Measurements from ENCODE around the gene ADIG.

Gene ADIG

DNA sequence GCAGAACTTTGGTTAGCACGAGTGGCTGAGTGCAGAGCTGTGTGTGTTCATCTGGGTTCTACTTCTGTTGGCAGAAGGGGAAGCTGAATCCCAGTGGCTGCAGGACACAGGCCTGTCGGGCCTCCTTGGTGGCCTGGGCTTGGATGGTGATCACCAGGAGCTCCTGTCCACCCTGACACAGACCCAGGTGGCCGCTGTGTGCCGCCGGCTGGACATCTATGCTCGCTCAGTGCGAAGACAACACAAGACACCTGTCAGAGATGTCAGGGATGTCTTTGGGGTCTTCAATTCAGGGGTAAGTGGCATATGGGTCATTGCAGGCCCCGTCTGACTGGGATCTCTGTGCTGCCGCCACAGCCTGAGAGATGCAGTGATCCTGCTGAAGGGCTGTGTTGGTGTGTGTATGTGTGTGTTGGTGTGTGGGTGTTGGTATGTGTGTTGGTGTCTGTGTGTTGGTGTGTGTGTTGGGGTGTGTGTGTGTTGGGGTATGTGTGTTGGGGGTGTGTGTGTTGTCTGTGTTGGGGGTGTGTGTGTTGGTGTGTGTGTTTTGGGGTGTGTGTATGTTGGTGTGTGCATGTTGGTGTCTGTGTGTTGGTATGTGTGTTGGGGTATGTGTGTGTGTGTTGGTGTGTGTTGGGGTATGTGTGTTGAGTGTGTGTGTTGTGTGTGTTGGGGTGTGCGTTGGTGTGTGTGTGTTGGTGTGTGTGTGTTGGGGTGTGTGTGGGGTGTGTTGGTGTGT lies 46.1 kb downstream of the ADIG start:
- H3K4me2 ChIP-seq (ENCODE audit: low read length), result no peak overlapping the region
- H3K9me3 ChIP-seq (replicated peaks; ENCODE audit: low read length), result no peaks in the 10 kb centered on the region
- H3K27me3 ChIP-seq (ENCODE audit: control insufficient read depth, insufficient read depth, low read length), result peaks cover 26% of the 10 kb centered on the region

GRCh38 chr20:38628580-38629470 lies 47.8 kb downstream of the ADIG start:
- Histone ChIP-seq H3K4me1 (ENCODE audit: control insufficient read depth, insufficient read depth, low read length) (no peaks in the 10 kb centered on the region), H3K4me2 (ENCODE audit: low read length) (no peak overlapping the region), H3K36me3 (ENCODE audit: insufficient read depth, low read length) (no peaks in the 10 kb centered on the region), H3K9me3 (replicated peaks; ENCODE audit: low read length) (no peaks in the 10 kb centered on the region), H3K9ac (ENCODE audit: low read depth, low read length) (no peak overlapping the region), H3K4me3 (ENCODE audit: low read length) (no peak overlapping the region), H3K27me3 (ENCODE audit: control insufficient read depth, insufficient read depth, low read length) (peaks cover 13% of the 10 kb centered on the region)

More for the DNA sequence above, 46.1 kb downstream of the ADIG start:
- no peak overlapping the region for H3K4me3 ChIP-seq (ENCODE audit: low read length)
- H3K4me1 ChIP-seq (ENCODE audit: control insufficient read depth, insufficient read depth, low read length), result no peaks in the 10 kb centered on the region
- H3K36me3 ChIP-seq (ENCODE audit: insufficient read depth, low read length), result no peaks in the 10 kb centered on the region
- no peak overlapping the region for H3K9ac ChIP-seq (ENCODE audit: low read depth, low read length)

GRCh38 chr20:38629979-38630378 lies 49.0 kb downstream of the ADIG start:
- H3K36me3 ChIP-seq (ENCODE audit: insufficient read depth, low read length), result no peaks in the 10 kb centered on the region
- no peaks in the 10 kb centered on the region for H3K4me1 ChIP-seq (ENCODE audit: control insufficient read depth, insufficient read depth, low read length)
- peaks cover 13% of the 10 kb centered on the region for H3K27me3 ChIP-seq (ENCODE audit: control insufficient read depth, insufficient read depth, low read length)
- H3K9me3 ChIP-seq (replicated peaks; ENCODE audit: low read length), result no peaks in the 10 kb centered on the region
- no peak overlapping the region for H3K9ac ChIP-seq (ENCODE audit: low read depth, low read length)
- no peak overlapping the region for H3K4me2 ChIP-seq (ENCODE audit: low read length)
- H3K4me3 ChIP-seq (ENCODE audit: low read length), result no peak overlapping the region

DNA sequence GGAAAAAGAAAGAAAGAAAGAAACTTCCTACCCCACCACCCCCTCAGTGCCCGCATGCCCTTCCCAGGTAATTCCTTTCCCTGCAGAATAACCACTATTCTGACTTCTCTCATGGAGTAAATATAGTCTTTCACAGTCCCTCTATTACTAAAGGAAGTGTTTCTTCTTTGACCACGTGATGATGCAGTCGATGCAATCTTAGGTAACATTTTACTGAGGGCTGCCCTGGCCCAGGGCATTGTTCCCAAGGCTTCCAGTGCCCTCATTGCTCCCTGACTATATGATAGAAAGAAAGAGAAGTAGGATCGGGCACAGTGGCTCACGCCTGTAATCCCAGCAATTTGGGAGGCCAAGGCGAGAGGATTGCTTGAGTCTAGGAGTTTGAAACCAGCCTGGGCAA lies 49.7 kb downstream of the ADIG start:
- H3K9me3 ChIP-seq (replicated peaks; ENCODE audit: low read length), result no peaks in the 10 kb centered on the region

DNA sequence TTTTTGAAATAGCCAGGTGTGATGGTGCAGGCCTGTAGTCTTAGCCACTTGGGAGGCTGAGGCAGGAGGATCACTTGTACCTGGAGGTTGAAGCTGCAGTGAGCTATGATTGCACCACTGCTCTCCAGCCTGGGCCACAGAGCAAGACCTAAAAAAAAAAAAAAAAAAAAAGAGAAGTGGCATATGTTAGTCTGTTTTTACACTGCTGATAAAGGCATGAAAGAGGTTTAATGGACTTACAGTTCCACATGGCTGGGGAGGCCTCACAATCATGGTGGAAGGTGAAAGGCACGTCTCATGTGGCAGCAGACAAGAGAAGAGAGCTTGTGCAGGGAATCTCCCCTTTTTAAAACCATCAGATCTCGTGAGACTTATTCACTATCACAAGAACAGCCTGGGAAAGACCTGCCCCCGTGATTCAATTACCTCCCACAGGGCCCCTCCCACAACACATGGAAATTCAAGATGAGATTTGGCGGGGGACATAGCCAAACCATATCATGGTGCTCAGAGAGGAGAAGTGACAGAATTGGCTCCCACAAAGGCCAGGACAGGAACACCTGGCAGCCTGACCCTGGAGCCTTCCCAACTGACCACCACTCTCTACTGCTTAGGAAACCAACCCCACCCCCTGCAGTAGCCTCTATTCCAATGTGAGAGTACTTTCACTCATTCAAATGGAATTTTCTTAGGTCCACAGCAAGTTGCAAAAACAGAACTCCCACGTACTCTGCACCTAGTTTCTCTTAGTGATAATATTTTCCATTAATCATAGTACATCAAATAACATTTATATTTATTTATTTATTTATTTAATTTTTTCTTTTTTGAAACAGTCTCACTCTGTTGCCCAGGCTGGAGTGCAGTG lies 50.4 kb downstream of the ADIG start:
- H3K36me3 ChIP-seq (ENCODE audit: insufficient read depth, low read length), result no peaks in the 10 kb centered on the region
- peaks cover 13% of the 10 kb centered on the region for H3K27me3 ChIP-seq (ENCODE audit: control insufficient read depth, insufficient read depth, low read length)
- no peaks in the 10 kb centered on the region for H3K4me1 ChIP-seq (ENCODE audit: control insufficient read depth, insufficient read depth, low read length)
- H3K4me3 ChIP-seq (ENCODE audit: low read length), result no peak overlapping the region
- H3K4me2 ChIP-seq (ENCODE audit: low read length), result no peak overlapping the region
- no peaks in the 10 kb centered on the region for H3K9me3 ChIP-seq (replicated peaks; ENCODE audit: low read length)
- no peak overlapping the region for H3K9ac ChIP-seq (ENCODE audit: low read depth, low read length)

More for the DNA sequence above, 49.7 kb downstream of the ADIG start:
- Histone ChIP-seq H3K4me2 (ENCODE audit: low read length) (no peak overlapping the region), H3K27me3 (ENCODE audit: control insufficient read depth, insufficient read depth, low read length) (peaks cover 13% of the 10 kb centered on the region), H3K36me3 (ENCODE audit: insufficient read depth, low read length) (no peaks in the 10 kb centered on the region), H3K4me3 (ENCODE audit: low read length) (no peak overlapping the region), H3K4me1 (ENCODE audit: control insufficient read depth, insufficient read depth, low read length) (no peaks in the 10 kb centered on the region), H3K9ac (ENCODE audit: low read depth, low read length) (no peak overlapping the region)

DNA sequence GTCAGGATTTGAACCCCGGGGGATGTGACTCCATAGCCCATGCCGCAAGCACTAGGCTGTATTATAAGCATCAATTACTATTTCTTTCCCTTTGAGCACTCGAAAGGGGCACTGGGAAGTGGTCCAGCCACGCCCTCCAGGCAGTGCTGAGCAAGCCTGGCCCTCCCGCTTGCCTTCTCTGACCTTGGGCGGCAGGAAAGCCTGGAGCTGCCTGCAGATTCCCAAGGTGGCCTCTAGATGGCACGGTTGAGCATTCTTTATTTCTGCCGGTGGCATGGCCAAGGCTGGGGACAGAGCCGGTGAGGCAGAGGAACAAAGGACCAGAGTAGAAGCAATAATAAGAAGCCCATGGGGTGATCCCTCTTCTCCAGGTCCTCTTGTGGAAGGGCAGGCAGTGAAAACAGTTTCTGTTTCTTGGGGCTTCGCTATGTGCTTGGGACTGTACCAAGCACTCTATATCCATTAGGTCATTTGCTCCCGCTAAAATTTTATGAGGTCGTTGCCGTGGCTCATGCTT lies 52.6 kb downstream of the ADIG start:
- Histone ChIP-seq H3K4me2 (ENCODE audit: low read length) (no peak overlapping the region), H3K9me3 (replicated peaks; ENCODE audit: low read length) (no peaks in the 10 kb centered on the region), H3K4me3 (ENCODE audit: low read length) (no peak overlapping the region), H3K36me3 (ENCODE audit: insufficient read depth, low read length) (no peaks in the 10 kb centered on the region), H3K9ac (ENCODE audit: low read depth, low read length) (no peak overlapping the region), H3K4me1 (ENCODE audit: control insufficient read depth, insufficient read depth, low read length) (no peaks in the 10 kb centered on the region), H3K27me3 (ENCODE audit: control insufficient read depth, insufficient read depth, low read length) (peaks cover 14% of the 10 kb centered on the region)

GRCh38 chr20:38635721-38636288 lies 54.8 kb downstream of the ADIG start:
- Histone ChIP-seq H3K4me3 (ENCODE audit: low read length) (no peak overlapping the region), H3K9ac (ENCODE audit: low read depth, low read length) (no peak overlapping the region), H3K9me3 (replicated peaks; ENCODE audit: low read length) (no peaks in the 10 kb centered on the region), H3K4me2 (ENCODE audit: low read length) (no peak overlapping the region), H3K36me3 (ENCODE audit: insufficient read depth, low read length) (no peaks in the 10 kb centered on the region), H3K27me3 (ENCODE audit: control insufficient read depth, insufficient read depth, low read length) (peaks cover 16% of the 10 kb centered on the region), H3K4me1 (ENCODE audit: control insufficient read depth, insufficient read depth, low read length) (no peaks in the 10 kb centered on the region)
